ENCODE measurements around the gene PIGC. TPM values are rescaled to one million over a fixed set of nuclear protein-coding genes. Genes with fewer than 3 reads are reported as not detected.

The PIGC gene
- total RNA-seq, 1 experiment from 2014 or later = 26.1 TPM

DNA sequence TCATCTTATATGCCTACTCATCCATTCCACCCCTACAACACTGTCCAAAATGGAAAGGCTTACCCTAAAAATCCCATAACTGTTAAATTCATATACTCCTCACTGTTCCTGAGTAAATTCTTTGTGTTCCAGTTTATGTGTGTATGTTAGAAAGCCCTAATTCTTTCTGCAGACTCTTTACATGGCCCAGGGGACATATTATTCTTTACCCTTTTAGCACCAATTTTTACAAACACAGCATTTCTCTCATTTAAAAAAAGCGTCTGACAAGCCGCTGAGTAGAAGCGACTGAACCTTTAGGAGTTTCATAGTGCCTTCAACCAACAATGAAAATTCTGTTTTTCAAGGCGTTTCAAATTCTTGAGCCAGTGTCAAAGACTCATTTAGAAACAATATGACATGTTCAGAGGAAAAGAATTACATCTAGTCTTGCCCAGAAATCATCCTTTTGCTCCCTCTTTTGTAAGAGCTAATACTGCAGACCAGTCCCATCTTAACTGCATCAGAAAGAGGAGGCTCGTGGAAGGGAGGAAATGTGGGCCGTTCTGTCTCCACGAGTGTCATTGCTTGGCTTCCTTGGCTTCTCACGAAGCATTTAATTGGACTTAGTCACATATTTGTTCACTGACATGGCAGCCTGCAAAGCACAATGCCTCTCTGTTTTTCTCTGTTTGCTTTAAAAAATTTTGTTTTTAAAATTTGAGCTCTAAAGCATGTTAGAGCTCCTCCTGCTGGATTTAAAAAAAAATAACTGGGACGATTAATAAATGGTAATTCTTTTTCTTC is 44.7 kb downstream of the PIGC start:
- POLR2A ChIA-PET = no interaction called here
- TF ChIP-seq CTCF (IDR thresholded peaks at IDR 0.05; ENCODE audit: insufficient read depth in 1 of 2, low read depth in 1 of 2, low read length in 1 of 2, severe bottlenecking in 1 of 2, unreplicated experiment in 1 of 2) = peak; percentile 47 to 51
- Mint-ChIP-seq H3K36me3 (ENCODE audit: insufficient read depth, unreplicated experiment) (peaks cover 1% of the 10 kb centered on the region), H3K4me1 (ENCODE audit: low read depth, unreplicated experiment) (peaks cover 26% of the 10 kb centered on the region), H3K27ac (ENCODE audit: unreplicated experiment) (peak overlapping the region; percentile 15), H3K9me3 (ENCODE audit: unreplicated experiment) (no peaks in the 10 kb centered on the region), H3K4me3 (ENCODE audit: unreplicated experiment) (no peak overlapping the region), H3K27me3 (ENCODE audit: insufficient read depth, unreplicated experiment) (no peaks in the 10 kb centered on the region)
- no peaks in the 10 kb centered on the region for H3K27me3 ChIP-seq (replicated peaks; ENCODE audit: control insufficient read depth, insufficient read depth, low read length)
- CTCF ChIA-PET = interaction anchor here (0.7 to 1.8 kb wide), 4 partner anchors 179 to 414 kb away, joined by 3 to 9 read pairs (median 4); no protein-coding TSS in a partner anchor
- BruUV-seq (replicated peaks) = no TSS peak
- intact Hi-C loops (cut with micrococcal nuclease; ENCODE audit: unreplicated experiment) = loop anchor here (1.0 to 5.0 kb wide), 6 partner anchors 39 to 397 kb away; no protein-coding TSS in a partner anchor
- no peaks in the 10 kb centered on the region for H3K9me3 ChIP-seq
- no peaks in the 10 kb centered on the region for H3K36me3 ChIP-seq (ENCODE audit: control insufficient read depth, insufficient read depth, low read length)
- peak; percentile 45 to 47 for DNase-seq
- H3K4me3 ChIP-seq (ENCODE audit: low read depth, low read length) = no peak overlapping the region
- H3K4me1 ChIP-seq = peaks cover 15% of the 10 kb centered on the region

DNA sequence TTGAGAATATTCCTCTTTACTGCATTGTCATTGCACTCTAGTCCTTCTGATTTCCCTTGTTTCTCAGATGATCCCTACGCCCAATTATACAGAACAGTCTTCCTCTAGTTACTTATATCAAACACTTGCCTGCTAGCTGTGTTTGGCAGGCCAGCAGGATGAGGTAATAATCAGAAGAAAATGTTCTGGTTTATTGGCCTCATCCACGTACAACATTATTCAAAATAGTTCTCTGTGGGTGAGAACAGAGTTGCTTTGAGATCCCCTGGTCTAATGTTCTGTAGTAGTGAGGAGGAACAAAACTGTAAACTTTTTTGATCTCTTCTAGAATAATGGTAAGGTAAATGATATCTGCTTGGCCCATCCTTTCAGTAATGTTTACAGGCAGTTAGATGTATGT is 45.7 kb downstream of the PIGC start:
- H3K4me3 Mint-ChIP-seq (ENCODE audit: unreplicated experiment) = no peak overlapping the region
- DNase-seq = no peak
- H3K4me1 Mint-ChIP-seq (ENCODE audit: low read depth, unreplicated experiment) = peaks cover 28% of the 10 kb centered on the region
- ChIA-PET POLR2A (no interaction called here), CTCF (interaction anchor here (1.8 kb wide), 1 partner anchor 396 kb away, joined by 9 read pairs; no protein-coding TSS in a partner anchor)
- no peak overlapping the region for H3K27ac Mint-ChIP-seq (ENCODE audit: unreplicated experiment)
- no TSS peak for BruUV-seq (replicated peaks)
- no peaks in the 10 kb centered on the region for H3K27me3 Mint-ChIP-seq (ENCODE audit: insufficient read depth, unreplicated experiment)
- H3K36me3 ChIP-seq (ENCODE audit: control insufficient read depth, insufficient read depth, low read length) = no peaks in the 10 kb centered on the region
- H3K36me3 Mint-ChIP-seq (ENCODE audit: insufficient read depth, unreplicated experiment) = peaks cover 5% of the 10 kb centered on the region
- H3K9me3 ChIP-seq = no peaks in the 10 kb centered on the region
- H3K4me1 ChIP-seq = peaks cover 15% of the 10 kb centered on the region
- H3K9me3 Mint-ChIP-seq (ENCODE audit: unreplicated experiment) = no peaks in the 10 kb centered on the region
- no peak for TF ChIP-seq CTCF (IDR thresholded peaks at IDR 0.05; ENCODE audit: insufficient read depth in 1 of 2, low read depth in 1 of 2, low read length in 1 of 2, severe bottlenecking in 1 of 2, unreplicated experiment in 1 of 2)
- H3K27me3 ChIP-seq (replicated peaks; ENCODE audit: control insufficient read depth, insufficient read depth, low read length) = no peaks in the 10 kb centered on the region
- no peak overlapping the region for H3K4me3 ChIP-seq (ENCODE audit: low read depth, low read length)
- intact Hi-C loops (cut with micrococcal nuclease; ENCODE audit: unreplicated experiment) = loop anchor here (5.0 kb wide), 1 partner anchor 131 kb away; no protein-coding TSS in a partner anchor

DNA sequence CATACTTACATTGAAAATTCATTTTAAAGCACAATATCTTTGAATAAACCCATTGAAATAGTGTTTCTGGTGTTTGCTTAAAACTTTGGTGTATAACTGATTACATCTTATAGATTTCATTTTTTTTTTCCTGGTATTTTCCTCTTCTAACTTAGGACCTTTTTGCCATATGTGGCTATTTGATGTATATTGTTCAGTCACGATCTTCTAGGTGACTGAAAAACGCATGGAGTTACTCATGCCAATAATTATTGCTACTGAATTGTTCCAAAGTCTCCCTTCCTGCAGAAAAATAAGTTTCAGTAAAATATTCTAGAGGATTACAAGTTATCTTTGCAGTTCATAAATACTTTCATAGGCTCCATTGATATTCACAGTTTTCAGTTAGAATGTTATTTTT is 46.2 kb downstream of the PIGC start:
- H3K36me3 Mint-ChIP-seq (ENCODE audit: insufficient read depth, unreplicated experiment) = peaks cover 5% of the 10 kb centered on the region
- Histone ChIP-seq H3K4me3 (ENCODE audit: low read depth, low read length) (no peak overlapping the region), H3K36me3 (ENCODE audit: control insufficient read depth, insufficient read depth, low read length) (no peaks in the 10 kb centered on the region), H3K4me1 (peaks cover 15% of the 10 kb centered on the region), H3K9me3 (no peaks in the 10 kb centered on the region), H3K27me3 (replicated peaks; ENCODE audit: control insufficient read depth, insufficient read depth, low read length) (no peaks in the 10 kb centered on the region)
- no peak overlapping the region for H3K4me3 Mint-ChIP-seq (ENCODE audit: unreplicated experiment)
- intact Hi-C loops (cut with micrococcal nuclease; ENCODE audit: unreplicated experiment) = loop anchor here (5.0 kb wide), 1 partner anchor 130 kb away; no protein-coding TSS in a partner anchor
- H3K27me3 Mint-ChIP-seq (ENCODE audit: insufficient read depth, unreplicated experiment) = no peaks in the 10 kb centered on the region
- no peak for DNase-seq
- BruUV-seq (replicated peaks) = no TSS peak
- H3K4me1 Mint-ChIP-seq (ENCODE audit: low read depth, unreplicated experiment) = peaks cover 28% of the 10 kb centered on the region
- H3K27ac Mint-ChIP-seq (ENCODE audit: unreplicated experiment) = no peak overlapping the region
- ChIA-PET CTCF (no interaction called here), POLR2A (no interaction called here)
- H3K9me3 Mint-ChIP-seq (ENCODE audit: unreplicated experiment) = no peaks in the 10 kb centered on the region
- TF ChIP-seq CTCF (IDR thresholded peaks at IDR 0.05; ENCODE audit: insufficient read depth in 1 of 2, low read depth in 1 of 2, low read length in 1 of 2, severe bottlenecking in 1 of 2, unreplicated experiment in 1 of 2) = no peak
